Choroid plexus epithelial cell (primary cell): Measurements from ENCODE around the gene PKIB.

ENCODE experiments used
- DNase-seq: peaks from one replicate; pipeline ENCODE4 v3.0.0-alpha.2; 2010; ENCODE audit warnings: low read depth
- H3K4me3 ChIP-seq: 2 replicates; pipeline ENCODE4 v1.5.1; 2011; ENCODE audit warnings: low read depth, mild to moderate bottlenecking, control low read depth, low read length, moderate library complexity
- TF ChIP-seq, protein P1 (sequence below): conservative IDR thresholded peaks from 2 replicates; pipeline ENCODE4 v1.5.1; 2011; ENCODE audit warnings: low read depth, mild to moderate bottlenecking, control low read depth, inconsistent platforms, low read length, moderate library complexity

Gene PKIB

GRCh38 chr6:122752459-122752858 lies 142.3 kb downstream of the PKIB start:
- no peak for DNase-seq
- H3K4me3 ChIP-seq = no peak overlapping the region
- TF ChIP-seq, protein P1, sequence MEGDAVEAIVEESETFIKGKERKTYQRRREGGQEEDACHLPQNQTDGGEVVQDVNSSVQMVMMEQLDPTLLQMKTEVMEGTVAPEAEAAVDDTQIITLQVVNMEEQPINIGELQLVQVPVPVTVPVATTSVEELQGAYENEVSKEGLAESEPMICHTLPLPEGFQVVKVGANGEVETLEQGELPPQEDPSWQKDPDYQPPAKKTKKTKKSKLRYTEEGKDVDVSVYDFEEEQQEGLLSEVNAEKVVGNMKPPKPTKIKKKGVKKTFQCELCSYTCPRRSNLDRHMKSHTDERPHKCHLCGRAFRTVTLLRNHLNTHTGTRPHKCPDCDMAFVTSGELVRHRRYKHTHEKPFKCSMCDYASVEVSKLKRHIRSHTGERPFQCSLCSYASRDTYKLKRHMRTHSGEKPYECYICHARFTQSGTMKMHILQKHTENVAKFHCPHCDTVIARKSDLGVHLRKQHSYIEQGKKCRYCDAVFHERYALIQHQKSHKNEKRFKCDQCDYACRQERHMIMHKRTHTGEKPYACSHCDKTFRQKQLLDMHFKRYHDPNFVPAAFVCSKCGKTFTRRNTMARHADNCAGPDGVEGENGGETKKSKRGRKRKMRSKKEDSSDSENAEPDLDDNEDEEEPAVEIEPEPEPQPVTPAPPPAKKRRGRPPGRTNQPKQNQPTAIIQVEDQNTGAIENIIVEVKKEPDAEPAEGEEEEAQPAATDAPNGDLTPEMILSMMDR = no peak

GRCh38 chr6:122753000-122753687 lies 142.9 kb downstream of the PKIB start:
- no peak overlapping the region for H3K4me3 ChIP-seq
- DNase-seq = no peak
- TF ChIP-seq, protein P1 = no peak

GRCh38 chr6:122753688-122754056 lies 143.5 kb downstream of the PKIB start:
- TF ChIP-seq, protein P1 = no peak
- H3K4me3 ChIP-seq = no peak overlapping the region
- DNase-seq = no peak

DNA sequence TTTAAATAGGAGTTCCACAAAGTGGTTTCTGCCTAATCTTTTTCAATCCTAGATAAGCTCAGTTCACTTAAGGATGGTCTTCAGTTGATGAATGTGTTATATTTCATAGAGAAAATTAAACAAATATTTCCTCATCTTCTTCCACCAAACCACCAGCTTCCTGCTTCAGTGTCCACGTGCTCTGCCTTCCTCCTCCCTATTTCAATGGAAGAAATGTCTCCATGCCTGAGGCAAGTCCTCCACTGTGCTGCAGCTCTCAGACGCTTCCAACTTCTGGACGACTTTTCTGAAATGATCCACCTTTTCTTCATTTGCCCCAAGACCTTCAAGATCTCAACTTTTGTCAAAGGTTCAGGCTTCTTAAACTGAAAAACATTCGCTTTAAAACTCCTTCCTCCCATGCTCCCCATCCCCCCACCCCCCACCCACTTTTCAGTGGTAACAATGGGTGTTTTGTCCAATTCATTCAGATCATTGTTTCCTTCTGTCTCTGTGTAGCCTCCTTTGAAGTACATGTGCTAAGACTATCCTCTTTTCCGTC lies 144.1 kb downstream of the PKIB start:
- DNase-seq = no peak
- TF ChIP-seq, protein P1 = no peak
- H3K4me3 ChIP-seq = no peak overlapping the region

GRCh38 chr6:122755901-122756300 lies 145.7 kb downstream of the PKIB start:
- TF ChIP-seq, protein P1 = no peak
- H3K4me3 ChIP-seq = no peak overlapping the region
- DNase-seq = no peak

GRCh38 chr6:122758927-122759334 lies 148.7 kb downstream of the PKIB start:
- TF ChIP-seq, protein P1 = no peak
- DNase-seq = no peak
- H3K4me3 ChIP-seq = no peak overlapping the region

- no peak overlapping the region for H3K4me3 ChIP-seq
- DNase-seq = no peak
- TF ChIP-seq, protein P1 = no peak
Measured at GRCh38 chr6:122760330-122760729, 150.1 kb downstream of the PKIB start.
